AG04450 (cell line): ENCODE results near the gene SHISA6. TPM values are rescaled to one million over a fixed set of nuclear protein-coding genes. Genes with fewer than 3 reads are reported as not detected.

Source experiments
- CTCF ChIA-PET: fragments of 300-600, 350-600 bp; formaldehyde crosslinking; extraction: SDS; loops from one replicate; lab custom pipeline; 2022; ENCODE audit warnings: antibody characterized with exemption, inconsistent platforms; lab: Charles Lee
- POLR2A ChIA-PET: fragments of 350-600 bp; formaldehyde crosslinking; extraction: SDS; loops from one replicate; lab custom pipeline; 2021; ENCODE audit warnings: antibody characterized with exemption, inconsistent platforms; lab: Yijun Ruan, JAX
- DNase-seq: peaks from one replicate; pipeline ENCODE4 v3.0.0-alpha.2; 2011; ENCODE audit warnings: low read depth, low spot score
- H3K27ac ChIP-seq: one replicate; pipeline ENCODE4 v1.5.1; 2012; ENCODE audit warnings: low read depth, low read length, control low read depth
- H3K27me3 ChIP-seq: one replicate; pipeline ENCODE4 v1.6.0; 2012; ENCODE audit warnings: low read length; ENCODE audit not compliant: control insufficient read depth, insufficient read depth
- H3K4me3 ChIP-seq: 2 replicates; pipeline ENCODE4 v1.5.1; 2011; ENCODE audit warnings: mild to moderate bottlenecking, low read depth, low read length, control low read depth
- H3K9me3 ChIP-seq: 2 replicates; pipeline ENCODE4 v1.5.1; 2012; ENCODE audit warnings: low read length; ENCODE audit not compliant: control insufficient read depth, insufficient read depth
- polyA plus RNA-seq: library from polyadenylated mRNA; depleted of rRNA; stranded (reverse); fragments of >200 nt; gene quantifications from 2 replicates; pipeline ENCODE4 v1.2.3, GENCODE V29; 2011
- TF ChIP-seq, protein P1 (sequence below): IDR thresholded peaks from 2 replicates; pipeline ENCODE4 v1.5.1; 2011; ENCODE audit warnings: low read depth, low read length, control low read depth, inconsistent platforms

The SHISA6 gene
- polyA plus RNA-seq, 1 experiment: not detected

- H3K9me3 ChIP-seq: peaks cover 24% of the 10 kb centered on the region
- ChIA-PET CTCF (no interaction called here), POLR2A (no interaction called here)
- H3K4me3 ChIP-seq: no peak overlapping the region
- no peaks in the 10 kb centered on the region for H3K27me3 ChIP-seq
- DNase-seq: no peak
- no peak overlapping the region for H3K27ac ChIP-seq
- TF ChIP-seq, protein P1, sequence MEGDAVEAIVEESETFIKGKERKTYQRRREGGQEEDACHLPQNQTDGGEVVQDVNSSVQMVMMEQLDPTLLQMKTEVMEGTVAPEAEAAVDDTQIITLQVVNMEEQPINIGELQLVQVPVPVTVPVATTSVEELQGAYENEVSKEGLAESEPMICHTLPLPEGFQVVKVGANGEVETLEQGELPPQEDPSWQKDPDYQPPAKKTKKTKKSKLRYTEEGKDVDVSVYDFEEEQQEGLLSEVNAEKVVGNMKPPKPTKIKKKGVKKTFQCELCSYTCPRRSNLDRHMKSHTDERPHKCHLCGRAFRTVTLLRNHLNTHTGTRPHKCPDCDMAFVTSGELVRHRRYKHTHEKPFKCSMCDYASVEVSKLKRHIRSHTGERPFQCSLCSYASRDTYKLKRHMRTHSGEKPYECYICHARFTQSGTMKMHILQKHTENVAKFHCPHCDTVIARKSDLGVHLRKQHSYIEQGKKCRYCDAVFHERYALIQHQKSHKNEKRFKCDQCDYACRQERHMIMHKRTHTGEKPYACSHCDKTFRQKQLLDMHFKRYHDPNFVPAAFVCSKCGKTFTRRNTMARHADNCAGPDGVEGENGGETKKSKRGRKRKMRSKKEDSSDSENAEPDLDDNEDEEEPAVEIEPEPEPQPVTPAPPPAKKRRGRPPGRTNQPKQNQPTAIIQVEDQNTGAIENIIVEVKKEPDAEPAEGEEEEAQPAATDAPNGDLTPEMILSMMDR: no peak
These were observed 348.7 kb downstream of the SHISA6 start for GRCh38 chr17:11589716-11590115.

GRCh38 chr17:11598274-11599221 lies 357.5 kb downstream of the SHISA6 start, which contains the start of gene DNAH9:
Gene DNAH9, plus strand, starts transcription at chr17:11598470. Its CDS starts 29 bp downstream, at chr17:11598499.
- Histone ChIP-seq H3K4me3 (no peak within 1 kb of the TSS), H3K27me3 (no peaks in the 10 kb centered on the region), H3K9me3 (peaks cover 25% of the 10 kb centered on the region), H3K27ac (no peak within 1 kb of the TSS)
- no peak for DNase-seq
- TF ChIP-seq, protein P1: no peak
- ChIA-PET POLR2A (no interaction called here), CTCF (no interaction called here)

- TF ChIP-seq, protein P1: no peak
- ChIA-PET CTCF (no interaction called here), POLR2A (no interaction called here)
- Histone ChIP-seq H3K27me3 (no peaks in the 10 kb centered on the region), H3K4me3 (no peak overlapping the region), H3K27ac (no peak overlapping the region), H3K9me3 (peaks cover 29% of the 10 kb centered on the region)
- DNase-seq: no peak
These were observed 360.6 kb downstream of the SHISA6 start for GRCh38 chr17:11601661-11602060.

GRCh38 chr17:11608396-11608795 lies 367.4 kb downstream of the SHISA6 start:
- POLR2A ChIA-PET: no interaction called here
- no peak for DNase-seq
- CTCF ChIA-PET: no interaction called here
- H3K4me3 ChIP-seq: no peak overlapping the region
- no peak overlapping the region for H3K27ac ChIP-seq
- TF ChIP-seq, protein P1: no peak
- H3K9me3 ChIP-seq: peaks cover 31% of the 10 kb centered on the region
- H3K27me3 ChIP-seq: no peaks in the 10 kb centered on the region

- Histone ChIP-seq H3K27ac (no peak overlapping the region), H3K4me3 (no peak overlapping the region), H3K27me3 (no peaks in the 10 kb centered on the region), H3K9me3 (peaks cover 29% of the 10 kb centered on the region)
- POLR2A ChIA-PET: no interaction called here
- CTCF ChIA-PET: no interaction called here
- TF ChIP-seq, protein P1: no peak
- DNase-seq: no peak
These were observed 370.1 kb downstream of the SHISA6 start for GRCh38 chr17:11610999-11611566.
